Liver (tissue), 9 donors: ENCODE data around the gene TAF7. TPM values are rescaled to one million over a fixed set of nuclear protein-coding genes. Genes with fewer than 3 reads are reported as not detected.

ENCODE experiments used
- DNase-seq: peaks from one replicate; pipeline ENCODE4 v3.0.0-alpha.2; 2017; ENCODE audit warnings: low spot score
- H3K27ac ChIP-seq, 2 donors: one replicate each; pipeline ENCODE4 v1.7.0; 2013; ENCODE audit warnings: inconsistent platforms in 2 of 2, low read length in 2 of 2, control low read depth in 1 of 2, low read depth in 1 of 2, mild to moderate bottlenecking in 1 of 2
- H3K27me3 ChIP-seq, 4 donors: one replicate each; pipeline versions ENCODE4 v1.6.1 to v1.7.0; 2013; ENCODE audit warnings: low read length in 3 of 4, inconsistent platforms in 1 of 4, mild to moderate bottlenecking in 1 of 4, moderate library complexity in 1 of 4; ENCODE audit not compliant: control insufficient read depth in 4 of 4, insufficient read depth in 4 of 4
- H3K36me3 ChIP-seq, 4 donors: one replicate each; pipeline versions ENCODE4 v1.6.1 to v1.7.0; 2013; ENCODE audit warnings: low read length in 3 of 4, mild to moderate bottlenecking in 3 of 4, low read depth in 1 of 4, moderate library complexity in 1 of 4; ENCODE audit not compliant: control insufficient read depth in 4 of 4, insufficient read depth in 3 of 4
- H3K4me1 ChIP-seq, 4 donors: one replicate each; pipeline versions ENCODE4 v1.6.1 to v1.7.0; 2013; ENCODE audit warnings: low read length in 3 of 4, mild to moderate bottlenecking in 3 of 4, moderate library complexity in 1 of 4; ENCODE audit not compliant: control insufficient read depth in 4 of 4, insufficient read depth in 4 of 4
- H3K4me3 ChIP-seq, 3 donors: one replicate each; pipeline versions ENCODE4 v1.6.1 to v1.7.0; 2013; ENCODE audit warnings: low read length in 3 of 3, control low read depth in 1 of 3, low read depth in 1 of 3, mild to moderate bottlenecking in 1 of 3
- H3K9ac ChIP-seq, 2 donors: one replicate each; pipeline ENCODE4 v1.7.0; 2013; ENCODE audit warnings: low read length in 2 of 2, mild to moderate bottlenecking in 2 of 2, moderate library complexity in 2 of 2, control low read depth in 1 of 2, low read depth in 1 of 2
- H3K9me3 ChIP-seq, 4 donors: one replicate each; pipeline versions ENCODE4 v1.6.1 to v1.7.0; 2013; ENCODE audit warnings: low read length in 3 of 4; ENCODE audit not compliant: control insufficient read depth in 4 of 4
- EGR1 ChIP-seq, 2 donors: IDR thresholded peaks; 2 replicates each; pipeline ENCODE4 v1.6.1; 2016 to 2018; ENCODE audit warnings: antibody characterized with exemption in 2 of 2, low read depth in 2 of 2
- FOXA1 ChIP-seq: IDR thresholded peaks from 2 replicates; pipeline ENCODE4 v1.6.1; 2016; ENCODE audit warnings: antibody characterized with exemption
- FOXA2 ChIP-seq: IDR thresholded peaks from 2 replicates; pipeline ENCODE4 v1.6.1; 2016; ENCODE audit warnings: antibody characterized with exemption
- GABPA ChIP-seq, 2 donors: IDR thresholded peaks in 1 of 2; conservative IDR thresholded peaks in 1 of 2; 2 replicates each; pipeline ENCODE4 v1.6.1; 2016; ENCODE audit warnings: antibody characterized with exemption in 2 of 2, mild to moderate bottlenecking in 1 of 2, moderate library complexity in 1 of 2
- HNF4A ChIP-seq, 2 donors: conservative IDR thresholded peaks; 2 replicates each; pipeline ENCODE4 v1.6.1; 2016; ENCODE audit warnings: antibody characterized with exemption in 2 of 2, mild to moderate bottlenecking in 2 of 2
- HNF4G ChIP-seq: IDR thresholded peaks from 2 replicates; pipeline ENCODE4 v1.6.1; 2016; ENCODE audit warnings: antibody characterized with exemption
- JUND ChIP-seq, 2 donors: IDR thresholded peaks; 2 replicates each; pipeline ENCODE4 v1.6.1; 2016; ENCODE audit warnings: antibody characterized with exemption in 2 of 2
- NR2F2 ChIP-seq: IDR thresholded peaks from 2 replicates; pipeline ENCODE4 v1.6.1; 2016; ENCODE audit warnings: antibody characterized with exemption
- RAD21 ChIP-seq, 2 donors: IDR thresholded peaks; 2 replicates each; pipeline ENCODE4 v1.6.1; 2016; ENCODE audit warnings: antibody characterized with exemption in 2 of 2, mild to moderate bottlenecking in 2 of 2
- RXRA ChIP-seq, 2 donors: IDR thresholded peaks; 2 replicates each; pipeline ENCODE4 v1.6.1; 2017 to 2018; ENCODE audit warnings: antibody characterized with exemption in 2 of 2, mild to moderate bottlenecking in 1 of 2
- SP1 ChIP-seq: IDR thresholded peaks from 2 replicates; pipeline ENCODE4 v1.6.1; 2018; ENCODE audit warnings: antibody characterized with exemption, mild to moderate bottlenecking
- TAF1 ChIP-seq: conservative IDR thresholded peaks from 2 replicates; pipeline ENCODE4 v1.6.1; 2016; ENCODE audit warnings: antibody characterized with exemption, mild to moderate bottlenecking
- YY1 ChIP-seq: IDR thresholded peaks from 2 replicates; pipeline ENCODE4 v1.6.1; 2016; ENCODE audit warnings: antibody characterized with exemption, mild to moderate bottlenecking
- WGBS: extraction: QIAGEN DNeasy Blood & Tissue Kit; methylation state at CpG from one replicate; pipeline ENCODE4 v1.1.7; 2013; 5-methylcytosine and 5-hydroxymethylcytosine counted together
- polyA plus RNA-seq, 2 donors: library from polyadenylated mRNA; stranded (reverse) in 1 of 2; unstranded in 1 of 2; fragments of 200-250 nt in 1 of 2; fragments of >200 nt in 1 of 2; fragmentation: Nextera tagmentation in 1 of 2; extraction: Ambion mirVana in 1 of 2; gene quantifications; one replicate each; pipeline versions ENCODE4 v1.2.1 to v1.2.3, GENCODE V29; 2013 to 2015
- total RNA-seq, 2 donors: library from RNA; depleted of rRNA; stranded (reverse); fragments of >200 nt; gene quantifications; one replicate each; pipeline ENCODE4 v1.2.3, GENCODE V29; 2014
- TF ChIP-seq, protein P1 (sequence below): IDR thresholded peaks from 2 replicates; pipeline ENCODE4 v1.6.1; 2016; ENCODE audit warnings: antibody characterized with exemption
- TF ChIP-seq, protein P2 (sequence below): IDR thresholded peaks from 2 replicates; pipeline ENCODE4 v1.6.1; 2016; ENCODE audit warnings: antibody characterized with exemption
- TF ChIP-seq, protein P3 (sequence below): fragments of 150-350 bp; IDR thresholded peaks from 2 replicates; pipeline ENCODE4 v1.5.1; 2017; ENCODE audit warnings: improper control_type of control experiment, low read depth, low read length; ENCODE audit not compliant: missing input control
- TF ChIP-seq, protein P4 (sequence below): IDR thresholded peaks from 2 replicates; pipeline ENCODE4 v1.6.1; 2016; ENCODE audit warnings: antibody characterized with exemption, mild to moderate bottlenecking
- TF ChIP-seq, protein P5 (sequence below): IDR thresholded peaks from 2 replicates; pipeline ENCODE4 v1.6.1; 2016; ENCODE audit warnings: antibody characterized with exemption
- donor health status: healthy.
- donor health status: healthy.
- donor health status: healthy.
- donor health status: healthy.
- donor health status: healthy.

TAF7 gene
- total and polyA plus RNA-seq, 4 donors: 23.5 to 36.3 (median 28.2) TPM

DNA sequence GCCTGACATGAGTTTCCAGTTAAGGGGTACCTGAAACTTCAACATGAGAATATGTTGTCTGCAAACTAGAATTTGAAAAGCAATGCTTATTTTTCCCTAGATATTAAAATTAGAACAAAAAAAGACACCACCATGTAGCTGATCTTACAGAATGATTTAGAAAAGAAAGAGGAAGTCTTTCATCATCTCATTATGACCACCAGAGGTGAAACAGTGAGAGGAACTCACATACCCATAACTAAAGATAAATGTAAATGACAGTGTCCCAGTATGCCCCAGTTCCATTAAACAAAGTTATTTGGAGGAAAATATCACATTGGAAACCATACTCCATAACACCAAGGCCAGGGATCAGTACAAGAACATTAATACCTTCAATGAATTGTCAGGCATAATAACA lies 6.9 kb downstream of the TAF7 start:
- DNase-seq: no peak
- Histone ChIP-seq H3K27ac (no peak overlapping the region), H3K4me3 (peak overlapping the region in 1 of 3 donors; percentile 66), H3K36me3 (peaks cover 0 to 20% (median 14%) of the 10 kb centered on the region in 4 donors), H3K27me3 (no peaks in the 10 kb centered on the region), H3K9ac (no peak overlapping the region), H3K4me1 (no peaks in the 10 kb centered on the region), H3K9me3 (peaks cover 36 to 78% (median 59%) of the 10 kb centered on the region in 4 donors)
- no peak for TF ChIP-seq TAF1
- TF ChIP-seq, protein P1, sequence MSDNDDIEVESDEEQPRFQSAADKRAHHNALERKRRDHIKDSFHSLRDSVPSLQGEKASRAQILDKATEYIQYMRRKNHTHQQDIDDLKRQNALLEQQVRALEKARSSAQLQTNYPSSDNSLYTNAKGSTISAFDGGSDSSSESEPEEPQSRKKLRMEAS: no peak
- no peak for TF ChIP-seq RAD21 (IDR thresholded peaks at IDR 0.05)
- no peak for TF ChIP-seq HNF4A (conservative IDR thresholded peaks at IDR 0.05)
- TF ChIP-seq FOXA1: no peak
- no peak for TF ChIP-seq RXRA (IDR thresholded peaks at IDR 0.05)
- TF ChIP-seq FOXA2: no peak
- TF ChIP-seq, protein P2, sequence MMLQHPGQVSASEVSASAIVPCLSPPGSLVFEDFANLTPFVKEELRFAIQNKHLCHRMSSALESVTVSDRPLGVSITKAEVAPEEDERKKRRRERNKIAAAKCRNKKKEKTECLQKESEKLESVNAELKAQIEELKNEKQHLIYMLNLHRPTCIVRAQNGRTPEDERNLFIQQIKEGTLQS: no peak

DNA sequence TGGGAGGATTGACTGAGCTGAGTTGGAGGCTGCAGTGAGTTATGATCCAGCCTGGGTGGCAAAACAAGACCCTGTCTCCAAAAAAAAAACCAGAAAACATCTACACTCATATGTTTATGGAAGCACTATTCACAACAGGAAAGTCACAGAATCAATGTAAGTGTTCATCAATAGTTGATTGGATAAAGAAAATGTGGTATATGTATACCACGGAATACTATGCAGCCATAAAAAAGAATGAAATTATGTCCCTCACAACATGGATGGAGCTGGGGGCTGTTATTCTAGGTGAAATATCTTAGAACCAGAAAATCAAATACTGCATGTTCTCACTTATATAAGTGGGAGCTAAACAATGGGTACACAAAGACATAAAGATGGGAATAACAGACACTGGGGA lies 14.0 kb downstream of the TAF7 start:
- TF ChIP-seq FOXA2 (no peak), RAD21 (IDR thresholded peaks at IDR 0.05) (no peak), EGR1 (IDR thresholded peaks at IDR 0.05; ENCODE audit: low read depth in 2 of 2) (no peak), JUND (IDR thresholded peaks at IDR 0.05) (no peak), TAF1 (no peak), HNF4A (conservative IDR thresholded peaks at IDR 0.05) (no peak), NR2F2 (no peak), RXRA (IDR thresholded peaks at IDR 0.05) (no peak), SP1 (no peak), HNF4G (no peak), GABPA (IDR thresholded peaks at IDR 0.05 in 1 of 2, conservative IDR thresholded peaks at IDR 0.05 in 1 of 2) (no peak), FOXA1 (no peak), YY1 (no peak)
- TF ChIP-seq, protein P3, sequence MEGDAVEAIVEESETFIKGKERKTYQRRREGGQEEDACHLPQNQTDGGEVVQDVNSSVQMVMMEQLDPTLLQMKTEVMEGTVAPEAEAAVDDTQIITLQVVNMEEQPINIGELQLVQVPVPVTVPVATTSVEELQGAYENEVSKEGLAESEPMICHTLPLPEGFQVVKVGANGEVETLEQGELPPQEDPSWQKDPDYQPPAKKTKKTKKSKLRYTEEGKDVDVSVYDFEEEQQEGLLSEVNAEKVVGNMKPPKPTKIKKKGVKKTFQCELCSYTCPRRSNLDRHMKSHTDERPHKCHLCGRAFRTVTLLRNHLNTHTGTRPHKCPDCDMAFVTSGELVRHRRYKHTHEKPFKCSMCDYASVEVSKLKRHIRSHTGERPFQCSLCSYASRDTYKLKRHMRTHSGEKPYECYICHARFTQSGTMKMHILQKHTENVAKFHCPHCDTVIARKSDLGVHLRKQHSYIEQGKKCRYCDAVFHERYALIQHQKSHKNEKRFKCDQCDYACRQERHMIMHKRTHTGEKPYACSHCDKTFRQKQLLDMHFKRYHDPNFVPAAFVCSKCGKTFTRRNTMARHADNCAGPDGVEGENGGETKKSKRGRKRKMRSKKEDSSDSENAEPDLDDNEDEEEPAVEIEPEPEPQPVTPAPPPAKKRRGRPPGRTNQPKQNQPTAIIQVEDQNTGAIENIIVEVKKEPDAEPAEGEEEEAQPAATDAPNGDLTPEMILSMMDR: no peak
- TF ChIP-seq, protein P1: no peak
- TF ChIP-seq, protein P4, sequence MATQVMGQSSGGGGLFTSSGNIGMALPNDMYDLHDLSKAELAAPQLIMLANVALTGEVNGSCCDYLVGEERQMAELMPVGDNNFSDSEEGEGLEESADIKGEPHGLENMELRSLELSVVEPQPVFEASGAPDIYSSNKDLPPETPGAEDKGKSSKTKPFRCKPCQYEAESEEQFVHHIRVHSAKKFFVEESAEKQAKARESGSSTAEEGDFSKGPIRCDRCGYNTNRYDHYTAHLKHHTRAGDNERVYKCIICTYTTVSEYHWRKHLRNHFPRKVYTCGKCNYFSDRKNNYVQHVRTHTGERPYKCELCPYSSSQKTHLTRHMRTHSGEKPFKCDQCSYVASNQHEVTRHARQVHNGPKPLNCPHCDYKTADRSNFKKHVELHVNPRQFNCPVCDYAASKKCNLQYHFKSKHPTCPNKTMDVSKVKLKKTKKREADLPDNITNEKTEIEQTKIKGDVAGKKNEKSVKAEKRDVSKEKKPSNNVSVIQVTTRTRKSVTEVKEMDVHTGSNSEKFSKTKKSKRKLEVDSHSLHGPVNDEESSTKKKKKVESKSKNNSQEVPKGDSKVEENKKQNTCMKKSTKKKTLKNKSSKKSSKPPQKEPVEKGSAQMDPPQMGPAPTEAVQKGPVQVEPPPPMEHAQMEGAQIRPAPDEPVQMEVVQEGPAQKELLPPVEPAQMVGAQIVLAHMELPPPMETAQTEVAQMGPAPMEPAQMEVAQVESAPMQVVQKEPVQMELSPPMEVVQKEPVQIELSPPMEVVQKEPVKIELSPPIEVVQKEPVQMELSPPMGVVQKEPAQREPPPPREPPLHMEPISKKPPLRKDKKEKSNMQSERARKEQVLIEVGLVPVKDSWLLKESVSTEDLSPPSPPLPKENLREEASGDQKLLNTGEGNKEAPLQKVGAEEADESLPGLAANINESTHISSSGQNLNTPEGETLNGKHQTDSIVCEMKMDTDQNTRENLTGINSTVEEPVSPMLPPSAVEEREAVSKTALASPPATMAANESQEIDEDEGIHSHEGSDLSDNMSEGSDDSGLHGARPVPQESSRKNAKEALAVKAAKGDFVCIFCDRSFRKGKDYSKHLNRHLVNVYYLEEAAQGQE: no peak
- TF ChIP-seq, protein P2: no peak
- TF ChIP-seq, protein P5, sequence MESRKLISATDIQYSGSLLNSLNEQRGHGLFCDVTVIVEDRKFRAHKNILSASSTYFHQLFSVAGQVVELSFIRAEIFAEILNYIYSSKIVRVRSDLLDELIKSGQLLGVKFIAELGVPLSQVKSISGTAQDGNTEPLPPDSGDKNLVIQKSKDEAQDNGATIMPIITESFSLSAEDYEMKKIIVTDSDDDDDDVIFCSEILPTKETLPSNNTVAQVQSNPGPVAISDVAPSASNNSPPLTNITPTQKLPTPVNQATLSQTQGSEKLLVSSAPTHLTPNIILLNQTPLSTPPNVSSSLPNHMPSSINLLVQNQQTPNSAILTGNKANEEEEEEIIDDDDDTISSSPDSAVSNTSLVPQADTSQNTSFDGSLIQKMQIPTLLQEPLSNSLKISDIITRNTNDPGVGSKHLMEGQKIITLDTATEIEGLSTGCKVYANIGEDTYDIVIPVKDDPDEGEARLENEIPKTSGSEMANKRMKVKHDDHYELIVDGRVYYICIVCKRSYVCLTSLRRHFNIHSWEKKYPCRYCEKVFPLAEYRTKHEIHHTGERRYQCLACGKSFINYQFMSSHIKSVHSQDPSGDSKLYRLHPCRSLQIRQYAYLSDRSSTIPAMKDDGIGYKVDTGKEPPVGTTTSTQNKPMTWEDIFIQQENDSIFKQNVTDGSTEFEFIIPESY: no peak
- Histone ChIP-seq H3K4me1 (no peaks in the 10 kb centered on the region), H3K9me3 (peaks cover 36 to 74% (median 55%) of the 10 kb centered on the region in 4 donors), H3K27me3 (no peaks in the 10 kb centered on the region), H3K27ac (no peak overlapping the region), H3K9ac (no peak overlapping the region), H3K36me3 (peaks cover 0 to 6% (median 0%) of the 10 kb centered on the region in 4 donors), H3K4me3 (peak overlapping the region in 2 of 3 donors; percentile 12 to 40)
- 97% methylated on average over 1 of the region's 1 CpG for WGBS
- no peak for DNase-seq
